ENCODE data around the gene COL19A1.

DNA sequence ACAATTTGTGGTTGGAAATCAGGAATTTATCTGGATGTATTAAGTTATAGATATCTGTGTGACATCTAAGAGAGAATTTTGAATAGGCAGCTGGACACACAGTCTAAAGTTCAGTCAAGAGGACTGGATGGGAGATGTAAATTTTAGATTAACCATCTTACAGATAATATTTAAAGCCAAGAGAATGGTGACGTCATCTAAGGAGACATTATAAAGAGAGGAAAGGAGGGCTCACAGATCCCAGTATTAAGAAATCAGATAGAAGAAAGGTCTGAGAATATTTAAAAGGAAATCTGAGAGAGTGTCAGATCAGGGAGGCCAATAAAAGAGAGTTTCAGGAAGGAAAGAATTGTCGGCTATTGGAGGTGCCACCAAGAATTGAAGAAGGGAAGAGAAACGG lies 9.4 kb downstream of the COL19A1 start:
- TF ChIP-seq, protein P1, sequence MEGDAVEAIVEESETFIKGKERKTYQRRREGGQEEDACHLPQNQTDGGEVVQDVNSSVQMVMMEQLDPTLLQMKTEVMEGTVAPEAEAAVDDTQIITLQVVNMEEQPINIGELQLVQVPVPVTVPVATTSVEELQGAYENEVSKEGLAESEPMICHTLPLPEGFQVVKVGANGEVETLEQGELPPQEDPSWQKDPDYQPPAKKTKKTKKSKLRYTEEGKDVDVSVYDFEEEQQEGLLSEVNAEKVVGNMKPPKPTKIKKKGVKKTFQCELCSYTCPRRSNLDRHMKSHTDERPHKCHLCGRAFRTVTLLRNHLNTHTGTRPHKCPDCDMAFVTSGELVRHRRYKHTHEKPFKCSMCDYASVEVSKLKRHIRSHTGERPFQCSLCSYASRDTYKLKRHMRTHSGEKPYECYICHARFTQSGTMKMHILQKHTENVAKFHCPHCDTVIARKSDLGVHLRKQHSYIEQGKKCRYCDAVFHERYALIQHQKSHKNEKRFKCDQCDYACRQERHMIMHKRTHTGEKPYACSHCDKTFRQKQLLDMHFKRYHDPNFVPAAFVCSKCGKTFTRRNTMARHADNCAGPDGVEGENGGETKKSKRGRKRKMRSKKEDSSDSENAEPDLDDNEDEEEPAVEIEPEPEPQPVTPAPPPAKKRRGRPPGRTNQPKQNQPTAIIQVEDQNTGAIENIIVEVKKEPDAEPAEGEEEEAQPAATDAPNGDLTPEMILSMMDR (IDR thresholded peaks at IDR 0.05) = no peak
- no peak for TF ChIP-seq POLR2A (IDR thresholded peaks at IDR 0.05)

Measured in vagina (tissue), 2 donors.